B cell (primary cell): Measurements from ENCODE around the gene TRIM47. TPM values are rescaled to one million over a fixed set of nuclear protein-coding genes. Genes with fewer than 3 reads are reported as not detected.

Experiments
- ATAC-seq: fragments of 200-7000 bp; cut with Tn5 transposase; one replicate; pipeline ENCODE4 v1.10.0; 2021; ENCODE audit warnings: low read depth, mild to moderate bottlenecking, moderate number of reproducible peaks, moderate library complexity
- CTCF ChIA-PET: fragments of 350-600 bp; sonication (Branson Sonifier 250); formaldehyde crosslinking; loops from one replicate; lab custom pipeline; 2021; ENCODE audit warnings: antibody characterized with exemption, inconsistent platforms; lab: Charles Lee
- POLR2A ChIA-PET: fragments of 350-600 bp; sonication (Branson Sonifier 250); formaldehyde crosslinking; loops from one replicate; lab custom pipeline; 2021; ENCODE audit warnings: antibody characterized with exemption; lab: Charles Lee
- DNase-seq: peaks from one replicate; pipeline ENCODE4 v3.0.0; 2013
- H2AFZ ChIP-seq: 2 replicates; pipeline ENCODE4 v1.6.1; 2012; ENCODE audit warnings: mild to moderate bottlenecking, low read depth, low read length; ENCODE audit not compliant: insufficient read depth, poor library complexity, severe bottlenecking
- H3K27ac ChIP-seq, 2 donors: 1 replicate in 1 of 2; 2 replicates in 1 of 2; pipeline ENCODE4 v1.5.1; 2012 to 2013; ENCODE audit warnings: low read length in 2 of 2, mild to moderate bottlenecking in 2 of 2, moderate library complexity in 1 of 2
- H3K27me3 ChIP-seq, 4 experiments: fragments of 200-600 bp in 1 of 4; sonication (generic) in 1 of 4; replicated peaks in 1 of 4; 1 replicate in 2 of 4; 2 replicates in 2 of 4; pipeline versions ENCODE4 v1.6.1 to v1.7.0; 2013 to 2016; ENCODE audit warnings: low read length in 3 of 4, mild to moderate bottlenecking in 2 of 4, mixed read lengths in 1 of 4, moderate library complexity in 1 of 4; ENCODE audit not compliant: insufficient read depth in 4 of 4, control insufficient read depth in 3 of 4; ENCODE audit errors: control extremely low read depth in 1 of 4
- H3K36me3 ChIP-seq, 2 experiments: replicated peaks in 1 of 2; 1 replicate in 1 of 2; 2 replicates in 1 of 2; pipeline versions ENCODE4 v1.6.1 to v1.7.1; 2013; ENCODE audit warnings: low read length in 1 of 2; ENCODE audit not compliant: insufficient read depth in 2 of 2, control insufficient read depth in 1 of 2; ENCODE audit errors: control extremely low read depth in 1 of 2, extremely low read depth in 1 of 2
- H3K4me1 ChIP-seq, 2 donors: fragments of 200-600 bp in 1 of 2; sonication (generic) in 1 of 2; 1 replicate in 1 of 2; 2 replicates in 1 of 2; pipeline versions ENCODE4 v1.5.1 to v1.6.1; 2013 to 2017; ENCODE audit warnings: low read length in 2 of 2; ENCODE audit not compliant: control insufficient read depth in 2 of 2, insufficient read depth in 2 of 2
- H3K4me2 ChIP-seq: replicated peaks from 2 replicates; pipeline ENCODE3; 2012; ENCODE audit warnings: mild to moderate bottlenecking, low read depth, low read length; ENCODE audit not compliant: poor library complexity, severe bottlenecking
- H3K4me3 ChIP-seq, 5 experiments: fragments of 200-600 bp in 1 of 5; sonication (generic) in 1 of 5; 1 replicate in 3 of 5; 2 replicates in 2 of 5; pipeline versions ENCODE4 v1.5.1 to v1.7.0; 2011 to 2016; ENCODE audit warnings: low read length in 4 of 5, mild to moderate bottlenecking in 4 of 5, low read depth in 2 of 5, control low read depth in 1 of 5, moderate library complexity in 1 of 5; ENCODE audit not compliant: insufficient read depth in 1 of 5; ENCODE audit errors: control extremely low read depth in 1 of 5, extremely low read depth in 1 of 5
- H3K79me2 ChIP-seq: fragments of 200-600 bp; sonication (generic); one replicate; pipeline ENCODE4 v1.6.0; 2016; ENCODE audit warnings: low read length; ENCODE audit not compliant: control insufficient read depth, insufficient read depth
- H3K9ac ChIP-seq: fragments of 200-600 bp; sonication (generic); 2 replicates; pipeline ENCODE4 v1.6.1; 2017; ENCODE audit warnings: mild to moderate bottlenecking, low read length, moderate library complexity
- H3K9me3 ChIP-seq, 3 donors: one replicate each; pipeline versions ENCODE4 v1.6.1 to v1.7.1; 2013; ENCODE audit warnings: low read length in 2 of 3; ENCODE audit not compliant: control insufficient read depth in 2 of 3, insufficient read depth in 1 of 3; ENCODE audit errors: control extremely low read depth in 1 of 3
- H4K20me1 ChIP-seq: 2 replicates; pipeline ENCODE4 v1.6.0; 2012; ENCODE audit warnings: mild to moderate bottlenecking, low read length; ENCODE audit not compliant: insufficient read depth, control insufficient read depth, poor library complexity, severe bottlenecking
- H3K27ac Mint-ChIP-seq: one replicate; pipeline ENCODE4 v1.8.0; 2021; ENCODE audit warnings: mixed read lengths
- H3K27me3 Mint-ChIP-seq: one replicate; pipeline ENCODE4 v1.8.0; 2021; ENCODE audit warnings: mixed read lengths
- H3K4me1 Mint-ChIP-seq: one replicate; pipeline ENCODE4 v1.8.0; 2021; ENCODE audit warnings: mixed read lengths
- H3K4me3 Mint-ChIP-seq: one replicate; pipeline ENCODE4 v1.8.0; 2021; ENCODE audit warnings: mixed read lengths
- H3K9me3 Mint-ChIP-seq: one replicate; pipeline ENCODE4 v1.8.0; 2022; ENCODE audit warnings: mixed read lengths; ENCODE audit not compliant: insufficient read depth
- EZH2 ChIP-seq: IDR thresholded peaks from 2 replicates; pipeline ENCODE4 v1.6.1; 2012; ENCODE audit warnings: borderline replicate concordance, low read depth, mild to moderate bottlenecking, moderate library complexity, low read length; ENCODE audit not compliant: insufficient read depth, poor library complexity, severe bottlenecking
- WGBS: methylation state at CpG from one replicate; pipeline ENCODE4 v1.1.5; 2013; ENCODE audit warnings: missing lambda C conversion rate; ENCODE audit not compliant: insufficient coverage; 5-methylcytosine and 5-hydroxymethylcytosine counted together
- intact Hi-C: fragments of 100-400 bp; cut with micrococcal nuclease; formaldehyde crosslinking; loops from one replicate; pipeline ENCODE4 v1.10.0; 2022
- polyA plus RNA-seq: library from polyadenylated mRNA; depleted of rRNA; stranded (reverse); fragments of >200 nt; gene quantifications from 2 replicates; pipeline ENCODE4 v1.2.3, GENCODE V29; 2012
- total RNA-seq, 2 donors: library from RNA; stranded (reverse); fragments of 120-200 nt in 1 of 2; gene quantifications; 1 replicate in 1 of 2; 2 replicates in 1 of 2; pipeline versions ENCODE4 v1.2.3 to v1.2.4, GENCODE V29; 2013 to 2022
- TF ChIP-seq, protein P1 (sequence below): fragments of 200-600 bp; IDR thresholded peaks from one replicate; pipeline ENCODE4 v1.8.0; 2022; ENCODE audit warnings: antibody characterized with exemption, mild to moderate bottlenecking

TRIM47 gene
- total and polyA plus RNA-seq, 2 donors (not counting 1 experiment from before 2014, with no cell fraction given): 6.4 to 8.3 TPM

DNA sequence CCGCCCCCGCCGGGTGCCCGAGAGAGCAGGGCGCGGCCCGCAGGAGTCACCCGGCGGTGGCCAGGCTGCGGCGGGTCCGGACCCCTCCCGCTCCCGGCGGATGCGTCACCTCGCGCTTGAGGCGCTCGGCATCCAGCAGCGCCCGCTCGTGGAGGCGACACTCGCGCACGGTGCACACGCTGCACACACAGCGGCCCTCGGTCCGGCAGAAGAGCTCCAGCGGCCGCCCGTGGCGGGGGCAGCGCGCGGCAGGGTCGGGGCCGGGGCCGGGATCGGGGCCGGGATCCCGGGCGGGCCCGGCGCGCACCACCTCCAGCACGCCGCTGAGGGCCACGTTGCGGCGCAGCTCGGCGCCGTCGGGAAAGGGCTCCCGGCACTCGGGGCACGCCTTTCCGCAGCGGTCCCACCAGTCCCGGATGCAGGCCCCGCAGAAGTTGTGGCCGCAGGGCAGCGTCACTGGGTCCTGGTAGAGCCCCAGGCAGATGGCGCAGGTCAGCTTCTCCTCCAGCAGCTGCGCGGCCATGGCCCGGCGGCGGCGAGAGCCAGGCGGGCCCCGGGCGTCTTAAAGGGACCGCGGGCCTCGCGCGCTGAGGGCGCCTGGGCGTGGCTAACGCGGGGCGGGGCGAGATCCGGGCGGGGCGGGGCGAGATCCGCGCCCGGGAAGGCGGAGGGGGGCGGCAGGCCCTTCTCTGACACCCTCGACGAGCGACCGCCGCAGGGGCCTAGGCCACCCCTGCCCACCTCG lies 18.2 kb upstream of the TRIM47 start, which contains the start of gene TRIM65:
TRIM65 (minus strand) TSS at position 537 of the 745 bp plus-strand sequence; CDS start at position 523, 14 bp downstream.
- intact Hi-C loops: loop anchor here (1.0 to 2.0 kb wide), 4 partner anchors 9 to 52 kb away; partner anchors contain the start of genes UNC13D and WBP2

More for the DNA sequence above, 18.2 kb upstream of the TRIM47 start, which contains the start of gene TRIM65:
- Histone ChIP-seq H4K20me1 (peaks cover 41% of the 10 kb centered on the region), H3K27me3 (no peaks in the 10 kb centered on the region), H3K4me1 (peaks cover 16 to 19% of the 10 kb centered on the region in 2 donors), H3K4me2 (peak within 1 kb of the TSS; percentile 89), H2AFZ (peak within 1 kb of the TSS; percentile 82), H3K9me3 (no peaks in the 10 kb centered on the region), H3K27ac (peak within 1 kb of the TSS; percentile 34 to 49), H3K36me3 (peaks cover 0 to 41% of the 10 kb centered on the region in 2 experiments), H3K79me2 (peaks cover 30% of the 10 kb centered on the region), H3K4me3 (peak within 1 kb of the TSS; percentile 14 to 80 (median 76)), H3K9ac (peak within 1 kb of the TSS; percentile 69)
- Mint-ChIP-seq H3K9me3 (no peaks in the 10 kb centered on the region), H3K4me1 (peaks cover 26% of the 10 kb centered on the region), H3K27ac (peak within 1 kb of the TSS; percentile 82), H3K4me3 (peak within 1 kb of the TSS; percentile 85), H3K27me3 (no peaks in the 10 kb centered on the region)
- WGBS: under 1% methylated on average over 102 of the region's 102 CpGs
- DNase-seq (peak; percentile 86), ATAC-seq (peak; percentile 86)
- CTCF ChIA-PET: interaction anchor here (0.6 to 5.9 kb wide), 18 partner anchors 8 to 233 kb away, joined by 3 to 52 read pairs (median 7); partner anchors contain the start of genes GALK1, MRPL38, TRIM47 and UNC13D
- POLR2A ChIA-PET: interaction anchor here (0.6 to 2.7 kb wide), 16 partner anchors 8 to 132 kb away, joined by 3 to 42 read pairs (median 5); partner anchors contain the start of genes FBF1, GALK1, MRPL38 and TRIM47
- TF ChIP-seq EZH2: no peak
- TF ChIP-seq, protein P1, sequence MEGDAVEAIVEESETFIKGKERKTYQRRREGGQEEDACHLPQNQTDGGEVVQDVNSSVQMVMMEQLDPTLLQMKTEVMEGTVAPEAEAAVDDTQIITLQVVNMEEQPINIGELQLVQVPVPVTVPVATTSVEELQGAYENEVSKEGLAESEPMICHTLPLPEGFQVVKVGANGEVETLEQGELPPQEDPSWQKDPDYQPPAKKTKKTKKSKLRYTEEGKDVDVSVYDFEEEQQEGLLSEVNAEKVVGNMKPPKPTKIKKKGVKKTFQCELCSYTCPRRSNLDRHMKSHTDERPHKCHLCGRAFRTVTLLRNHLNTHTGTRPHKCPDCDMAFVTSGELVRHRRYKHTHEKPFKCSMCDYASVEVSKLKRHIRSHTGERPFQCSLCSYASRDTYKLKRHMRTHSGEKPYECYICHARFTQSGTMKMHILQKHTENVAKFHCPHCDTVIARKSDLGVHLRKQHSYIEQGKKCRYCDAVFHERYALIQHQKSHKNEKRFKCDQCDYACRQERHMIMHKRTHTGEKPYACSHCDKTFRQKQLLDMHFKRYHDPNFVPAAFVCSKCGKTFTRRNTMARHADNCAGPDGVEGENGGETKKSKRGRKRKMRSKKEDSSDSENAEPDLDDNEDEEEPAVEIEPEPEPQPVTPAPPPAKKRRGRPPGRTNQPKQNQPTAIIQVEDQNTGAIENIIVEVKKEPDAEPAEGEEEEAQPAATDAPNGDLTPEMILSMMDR: peak; percentile 41
